PFSK-1 (cell line): ENCODE results near the gene GHRH.

Experiments used
- FOXP2 ChIP-seq: optimal IDR thresholded peaks from 2 replicates; pipeline ENCODE3; 2011; ENCODE audit warnings: borderline replicate concordance, control low read depth, inconsistent platforms; ENCODE audit not compliant: insufficient read depth; ENCODE audit errors: extremely low read length, extremely low read depth
- POLR2AphosphoS5 ChIP-seq: IDR thresholded peaks from 2 replicates; pipeline ENCODE4 v1.6.1; 2012; ENCODE audit warnings: low read depth, mild to moderate bottlenecking, control low read depth, low read length, moderate library complexity
- SIN3A ChIP-seq: IDR thresholded peaks from 2 replicates; pipeline ENCODE4 v1.6.1; 2012; ENCODE audit warnings: mild to moderate bottlenecking, low read length, moderate library complexity, borderline replicate concordance; ENCODE audit not compliant: insufficient read depth
- TAF1 ChIP-seq: IDR thresholded peaks from 2 replicates; pipeline ENCODE4 v1.6.1; 2012; ENCODE audit warnings: low read length, control low read depth, borderline replicate concordance; ENCODE audit not compliant: insufficient read depth
- TF ChIP-seq, protein P1 (sequence below), 2 experiments: IDR thresholded peaks; 2 replicates each; pipeline versions ENCODE4 v1.6.1 to v1.8.0; 2011 to 2012; ENCODE audit warnings: low read depth in 2 of 2, low read length in 2 of 2, control low read depth in 1 of 2, inconsistent platforms in 1 of 2, mild to moderate bottlenecking in 1 of 2, moderate library complexity in 1 of 2; ENCODE audit not compliant: insufficient read depth in 1 of 2

GHRH gene

DNA sequence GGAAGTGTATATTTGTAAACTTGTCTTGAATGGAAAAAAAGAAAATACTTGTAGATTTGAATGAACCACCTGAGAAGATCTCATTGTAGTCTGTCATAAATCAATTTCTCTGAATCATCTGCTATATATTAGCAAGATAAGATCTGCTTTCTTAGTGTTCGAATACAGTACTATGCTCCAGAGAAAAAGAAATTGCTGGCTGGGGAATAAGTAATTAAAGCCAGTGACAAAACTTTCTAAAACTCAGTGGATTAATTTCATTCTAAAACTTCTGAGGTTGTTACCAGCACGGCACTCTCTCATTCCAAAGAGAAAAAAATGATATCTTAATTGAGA, 59.8 kb downstream of the GHRH start:
- TF ChIP-seq TAF1 (no peak), FOXP2 (no peak), POLR2AphosphoS5 (no peak), SIN3A (no peak)
- TF ChIP-seq, protein P1, sequence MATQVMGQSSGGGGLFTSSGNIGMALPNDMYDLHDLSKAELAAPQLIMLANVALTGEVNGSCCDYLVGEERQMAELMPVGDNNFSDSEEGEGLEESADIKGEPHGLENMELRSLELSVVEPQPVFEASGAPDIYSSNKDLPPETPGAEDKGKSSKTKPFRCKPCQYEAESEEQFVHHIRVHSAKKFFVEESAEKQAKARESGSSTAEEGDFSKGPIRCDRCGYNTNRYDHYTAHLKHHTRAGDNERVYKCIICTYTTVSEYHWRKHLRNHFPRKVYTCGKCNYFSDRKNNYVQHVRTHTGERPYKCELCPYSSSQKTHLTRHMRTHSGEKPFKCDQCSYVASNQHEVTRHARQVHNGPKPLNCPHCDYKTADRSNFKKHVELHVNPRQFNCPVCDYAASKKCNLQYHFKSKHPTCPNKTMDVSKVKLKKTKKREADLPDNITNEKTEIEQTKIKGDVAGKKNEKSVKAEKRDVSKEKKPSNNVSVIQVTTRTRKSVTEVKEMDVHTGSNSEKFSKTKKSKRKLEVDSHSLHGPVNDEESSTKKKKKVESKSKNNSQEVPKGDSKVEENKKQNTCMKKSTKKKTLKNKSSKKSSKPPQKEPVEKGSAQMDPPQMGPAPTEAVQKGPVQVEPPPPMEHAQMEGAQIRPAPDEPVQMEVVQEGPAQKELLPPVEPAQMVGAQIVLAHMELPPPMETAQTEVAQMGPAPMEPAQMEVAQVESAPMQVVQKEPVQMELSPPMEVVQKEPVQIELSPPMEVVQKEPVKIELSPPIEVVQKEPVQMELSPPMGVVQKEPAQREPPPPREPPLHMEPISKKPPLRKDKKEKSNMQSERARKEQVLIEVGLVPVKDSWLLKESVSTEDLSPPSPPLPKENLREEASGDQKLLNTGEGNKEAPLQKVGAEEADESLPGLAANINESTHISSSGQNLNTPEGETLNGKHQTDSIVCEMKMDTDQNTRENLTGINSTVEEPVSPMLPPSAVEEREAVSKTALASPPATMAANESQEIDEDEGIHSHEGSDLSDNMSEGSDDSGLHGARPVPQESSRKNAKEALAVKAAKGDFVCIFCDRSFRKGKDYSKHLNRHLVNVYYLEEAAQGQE (IDR thresholded peaks at IDR 0.05; ENCODE audit: insufficient read depth in 1 of 2, low read depth in 2 of 2, low read length in 2 of 2): no peak
